ENCODE data around the gene IDI2.

IDI2 gene

DNA sequence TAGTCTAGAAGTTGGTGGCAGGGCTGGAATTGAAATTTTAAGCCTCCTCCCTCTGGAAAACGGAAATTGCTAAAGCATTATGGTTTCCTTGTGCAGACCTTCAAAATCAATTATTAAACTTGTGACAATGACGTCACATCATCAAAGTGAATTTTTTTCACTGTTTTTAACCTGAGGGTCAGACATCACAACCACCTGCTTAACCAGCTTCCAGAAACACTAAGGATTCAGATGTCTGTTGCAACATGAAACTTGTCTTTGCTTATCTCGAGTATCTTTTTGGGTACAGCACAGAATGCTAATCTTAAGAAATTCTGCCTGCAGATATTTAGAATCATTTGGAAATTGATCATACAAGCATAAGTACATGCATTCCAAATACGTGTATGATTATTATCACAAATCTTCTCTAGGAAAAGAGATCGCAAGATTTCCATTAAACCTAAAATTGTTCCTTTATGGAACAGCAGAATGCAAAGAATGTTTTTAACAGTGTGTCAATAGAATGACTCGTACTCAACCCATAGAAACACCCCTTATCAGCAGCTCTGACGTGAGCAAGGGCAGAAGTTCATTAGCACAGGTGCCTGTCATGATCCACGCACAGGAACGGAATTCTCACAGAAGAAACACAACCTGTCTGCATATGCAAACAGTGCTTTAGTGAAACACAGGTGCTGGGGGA, 41.5 kb downstream of the IDI2 start:
- Histone ChIP-seq H3K4me1 (ENCODE audit: low read length) (peaks cover 8% of the 10 kb centered on the region), H3K9me3 (ENCODE audit: insufficient read depth, low read length) (peaks cover 4% of the 10 kb centered on the region; the same call in 1 of the 2 replicates), H2AFZ (ENCODE audit: low read depth, low read length) (no peak overlapping the region), H3K27me3 (ENCODE audit: low read depth, low read length) (no peaks in the 10 kb centered on the region), H3K4me2 (ENCODE audit: low read length) (no peak overlapping the region), H3K36me3 (replicated peaks; ENCODE audit: low read depth, low read length) (no peaks in the 10 kb centered on the region), H3K79me2 (ENCODE audit: low read length) (peaks cover 21% of the 10 kb centered on the region), H3K9ac (ENCODE audit: low read length) (no peak overlapping the region), H4K20me1 (ENCODE audit: insufficient read depth, low read length) (no peaks in the 10 kb centered on the region), H3K4me3 (ENCODE audit: low read length) (no peak overlapping the region), H3K27ac (ENCODE audit: low read length) (no peak overlapping the region)
- TF ChIP-seq, protein P1, sequence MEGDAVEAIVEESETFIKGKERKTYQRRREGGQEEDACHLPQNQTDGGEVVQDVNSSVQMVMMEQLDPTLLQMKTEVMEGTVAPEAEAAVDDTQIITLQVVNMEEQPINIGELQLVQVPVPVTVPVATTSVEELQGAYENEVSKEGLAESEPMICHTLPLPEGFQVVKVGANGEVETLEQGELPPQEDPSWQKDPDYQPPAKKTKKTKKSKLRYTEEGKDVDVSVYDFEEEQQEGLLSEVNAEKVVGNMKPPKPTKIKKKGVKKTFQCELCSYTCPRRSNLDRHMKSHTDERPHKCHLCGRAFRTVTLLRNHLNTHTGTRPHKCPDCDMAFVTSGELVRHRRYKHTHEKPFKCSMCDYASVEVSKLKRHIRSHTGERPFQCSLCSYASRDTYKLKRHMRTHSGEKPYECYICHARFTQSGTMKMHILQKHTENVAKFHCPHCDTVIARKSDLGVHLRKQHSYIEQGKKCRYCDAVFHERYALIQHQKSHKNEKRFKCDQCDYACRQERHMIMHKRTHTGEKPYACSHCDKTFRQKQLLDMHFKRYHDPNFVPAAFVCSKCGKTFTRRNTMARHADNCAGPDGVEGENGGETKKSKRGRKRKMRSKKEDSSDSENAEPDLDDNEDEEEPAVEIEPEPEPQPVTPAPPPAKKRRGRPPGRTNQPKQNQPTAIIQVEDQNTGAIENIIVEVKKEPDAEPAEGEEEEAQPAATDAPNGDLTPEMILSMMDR (IDR thresholded peaks at IDR 0.05; ENCODE audit: low read depth, low read length): no peak
- TF ChIP-seq EZH2phosphoT487 (IDR thresholded peaks at IDR 0.05; ENCODE audit: low read depth): no peak

DNA sequence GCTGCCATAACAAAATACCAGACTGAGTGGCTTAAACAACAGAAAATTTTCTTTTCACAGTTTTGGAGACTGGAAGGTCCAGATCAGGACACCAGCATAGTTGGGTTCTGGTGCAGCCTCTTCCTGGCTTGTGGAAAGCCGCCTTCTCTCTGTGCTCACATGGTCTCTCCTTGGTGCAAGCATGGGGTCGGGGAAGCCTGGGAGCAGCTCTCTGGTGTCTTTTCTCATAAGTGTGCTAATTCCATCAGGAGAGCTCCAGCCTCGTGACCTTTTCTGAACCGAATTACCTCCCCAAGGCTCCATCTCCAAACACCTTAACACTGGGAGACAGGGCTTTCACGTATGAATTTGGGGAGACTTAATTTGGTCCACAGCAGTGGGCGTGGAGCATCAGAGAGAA, 42.3 kb downstream of the IDI2 start:
- H3K27ac ChIP-seq (ENCODE audit: low read length): no peak overlapping the region
- no peak overlapping the region for H2AFZ ChIP-seq (ENCODE audit: low read depth, low read length)
- TF ChIP-seq, protein P1 (IDR thresholded peaks at IDR 0.05; ENCODE audit: low read depth, low read length): no peak
- no peak for TF ChIP-seq EZH2phosphoT487 (IDR thresholded peaks at IDR 0.05; ENCODE audit: low read depth)
- H3K4me2 ChIP-seq (ENCODE audit: low read length): no peak overlapping the region
- no peaks in the 10 kb centered on the region for H3K27me3 ChIP-seq (ENCODE audit: low read depth, low read length)
- H3K9me3 ChIP-seq (ENCODE audit: insufficient read depth, low read length): peaks cover 10% of the 10 kb centered on the region; the same call in 1 of the 2 replicates
- peaks cover 8% of the 10 kb centered on the region for H3K4me1 ChIP-seq (ENCODE audit: low read length)
- H3K9ac ChIP-seq (ENCODE audit: low read length): no peak overlapping the region
- H3K36me3 ChIP-seq (replicated peaks; ENCODE audit: low read depth, low read length): no peaks in the 10 kb centered on the region
- H3K4me3 ChIP-seq (ENCODE audit: low read length): no peak overlapping the region
- no peaks in the 10 kb centered on the region for H4K20me1 ChIP-seq (ENCODE audit: insufficient read depth, low read length)
- peaks cover 14% of the 10 kb centered on the region for H3K79me2 ChIP-seq (ENCODE audit: low read length)

DNA sequence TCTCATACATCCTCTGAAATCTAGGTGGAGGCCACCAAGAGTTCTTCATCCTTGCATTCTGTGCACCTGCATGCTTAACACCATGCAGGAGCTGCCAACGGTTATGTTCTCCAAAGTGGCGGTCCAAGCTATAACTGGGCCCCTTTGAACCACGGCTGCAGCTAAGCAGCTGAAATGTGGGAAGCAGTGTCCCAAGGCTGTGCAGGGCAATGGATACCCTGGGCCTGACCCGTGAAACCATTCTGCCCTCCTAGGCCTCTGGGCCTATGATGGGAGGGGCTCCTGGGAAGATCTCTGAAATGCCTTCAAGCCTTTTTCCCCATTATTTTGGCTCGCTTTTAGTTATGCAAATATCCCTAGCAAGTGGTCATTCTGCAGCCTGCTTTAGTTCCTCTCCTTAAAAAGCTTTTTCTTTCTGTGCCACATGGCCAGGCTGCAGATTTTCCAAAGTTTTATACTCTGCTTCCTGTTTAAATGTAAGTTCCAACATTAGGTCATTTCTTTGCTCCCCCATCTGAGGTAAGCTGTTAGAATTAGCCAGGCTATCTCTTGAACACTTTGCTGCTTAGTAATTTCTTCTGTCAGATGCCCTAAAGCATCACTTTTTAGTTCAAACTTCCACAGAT, 45.1 kb downstream of the IDI2 start:
- H2AFZ ChIP-seq (ENCODE audit: low read depth, low read length): no peak overlapping the region
- no peaks in the 10 kb centered on the region for H3K4me1 ChIP-seq (ENCODE audit: low read length)
- H3K4me2 ChIP-seq (ENCODE audit: low read length): no peak overlapping the region
- no peaks in the 10 kb centered on the region for H4K20me1 ChIP-seq (ENCODE audit: insufficient read depth, low read length)
- no peak for TF ChIP-seq EZH2phosphoT487 (IDR thresholded peaks at IDR 0.05; ENCODE audit: low read depth)
- TF ChIP-seq, protein P1 (IDR thresholded peaks at IDR 0.05; ENCODE audit: low read depth, low read length): no peak
- no peak overlapping the region for H3K27ac ChIP-seq (ENCODE audit: low read length)
- peaks cover 10% of the 10 kb centered on the region; the same call in 1 of the 2 replicates for H3K9me3 ChIP-seq (ENCODE audit: insufficient read depth, low read length)
- no peaks in the 10 kb centered on the region for H3K36me3 ChIP-seq (replicated peaks; ENCODE audit: low read depth, low read length)
- H3K4me3 ChIP-seq (ENCODE audit: low read length): no peak overlapping the region
- H3K79me2 ChIP-seq (ENCODE audit: low read length): no peaks in the 10 kb centered on the region
- no peak overlapping the region for H3K9ac ChIP-seq (ENCODE audit: low read length)
- no peaks in the 10 kb centered on the region for H3K27me3 ChIP-seq (ENCODE audit: low read depth, low read length)

DNA sequence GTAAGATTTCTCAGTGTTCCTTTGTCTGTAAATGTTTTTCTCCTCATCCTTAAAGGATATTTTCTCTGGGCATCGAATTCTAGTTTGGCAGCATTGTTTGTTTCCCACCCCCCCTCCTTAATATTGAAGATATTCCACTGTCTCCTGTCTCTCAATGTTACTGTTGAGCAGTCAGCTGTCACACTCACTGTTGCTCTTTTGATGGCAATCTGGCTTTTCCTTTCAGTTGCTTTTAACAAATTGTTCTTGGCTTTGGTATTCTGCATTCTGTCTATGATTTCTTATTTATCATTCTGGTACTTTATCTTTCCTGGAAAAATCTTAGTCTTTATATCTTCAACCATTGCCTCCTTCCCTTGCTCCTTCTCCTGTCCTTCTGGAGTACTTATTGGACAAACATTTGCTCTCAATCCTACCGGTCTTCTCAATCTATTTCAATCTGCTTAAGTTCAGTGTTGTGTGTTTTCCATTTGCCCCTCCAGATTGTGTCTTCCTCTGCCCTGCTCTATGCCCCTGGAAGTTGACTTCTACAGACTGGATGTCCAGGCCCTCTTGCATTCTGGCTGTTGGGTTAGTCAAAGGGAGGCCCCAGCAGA, 46.7 kb downstream of the IDI2 start:
- Histone ChIP-seq H3K9ac (ENCODE audit: low read length) (no peak overlapping the region), H3K4me1 (ENCODE audit: low read length) (no peaks in the 10 kb centered on the region), H3K79me2 (ENCODE audit: low read length) (no peaks in the 10 kb centered on the region), H2AFZ (ENCODE audit: low read depth, low read length) (no peak overlapping the region), H3K9me3 (ENCODE audit: insufficient read depth, low read length) (peaks cover 10% of the 10 kb centered on the region; the same call in 1 of the 2 replicates), H4K20me1 (ENCODE audit: insufficient read depth, low read length) (no peaks in the 10 kb centered on the region), H3K4me2 (ENCODE audit: low read length) (no peak overlapping the region), H3K4me3 (ENCODE audit: low read length) (no peak overlapping the region), H3K36me3 (replicated peaks; ENCODE audit: low read depth, low read length) (no peaks in the 10 kb centered on the region), H3K27ac (ENCODE audit: low read length) (no peak overlapping the region), H3K27me3 (ENCODE audit: low read depth, low read length) (no peaks in the 10 kb centered on the region)
- TF ChIP-seq, protein P1 (IDR thresholded peaks at IDR 0.05; ENCODE audit: low read depth, low read length): no peak
- no peak for TF ChIP-seq EZH2phosphoT487 (IDR thresholded peaks at IDR 0.05; ENCODE audit: low read depth)
